ENCODE measurements around the gene YIPF7.

The YIPF7 gene

GRCh38 chr4:44623676-44624075 lies 27.7 kb downstream of the YIPF7 start:
- no peak for DNase-seq (ENCODE audit: low read depth in 4 of 4, low spot score in 1 of 4)

GRCh38 chr4:44616621-44617020 lies 34.8 kb downstream of the YIPF7 start:
- no peak for DNase-seq (ENCODE audit: low read depth in 4 of 4, low spot score in 1 of 4)

DNA sequence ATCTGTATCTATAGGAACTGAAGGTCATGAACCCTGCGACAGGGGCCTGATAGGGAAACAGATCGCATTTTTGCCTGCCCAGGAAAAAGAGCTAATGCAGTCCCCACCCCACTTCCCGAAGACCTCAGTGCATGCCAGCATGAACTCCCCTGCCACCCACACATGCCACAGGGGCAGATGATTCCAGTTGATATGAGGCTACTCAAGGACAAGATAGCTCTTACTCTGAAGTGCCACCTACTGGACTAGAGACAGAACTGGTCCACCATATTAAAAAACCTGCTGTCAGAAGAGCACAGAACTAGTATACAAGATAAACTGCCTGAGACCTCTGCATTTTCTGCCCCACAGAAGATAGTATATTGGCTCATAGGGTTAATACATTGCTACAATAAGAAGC lies 68.0 kb downstream of the YIPF7 start:
- DNase-seq (ENCODE audit: low read depth in 4 of 4, low spot score in 1 of 4): no peak

DNA sequence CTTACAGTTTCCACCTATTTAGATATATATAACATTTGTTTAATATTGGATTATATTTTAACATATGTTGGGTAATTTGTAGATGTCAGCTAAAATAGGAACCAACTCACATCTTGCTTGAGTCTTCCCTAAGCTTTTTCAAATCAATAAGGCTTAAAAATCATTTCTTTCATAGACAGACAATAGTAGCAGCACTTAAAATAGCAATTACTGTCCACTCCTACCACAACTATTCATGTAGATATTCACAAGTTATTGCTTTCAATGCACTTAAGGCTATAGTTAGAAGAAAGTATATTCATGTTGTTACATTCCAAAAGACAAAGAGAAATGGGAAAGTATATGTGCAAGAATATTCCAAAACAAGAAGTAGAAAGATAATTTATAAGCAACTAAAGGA lies 71.2 kb downstream of the YIPF7 start:
- DNase-seq (ENCODE audit: low read depth in 4 of 4, low spot score in 1 of 4): no peak

DNA sequence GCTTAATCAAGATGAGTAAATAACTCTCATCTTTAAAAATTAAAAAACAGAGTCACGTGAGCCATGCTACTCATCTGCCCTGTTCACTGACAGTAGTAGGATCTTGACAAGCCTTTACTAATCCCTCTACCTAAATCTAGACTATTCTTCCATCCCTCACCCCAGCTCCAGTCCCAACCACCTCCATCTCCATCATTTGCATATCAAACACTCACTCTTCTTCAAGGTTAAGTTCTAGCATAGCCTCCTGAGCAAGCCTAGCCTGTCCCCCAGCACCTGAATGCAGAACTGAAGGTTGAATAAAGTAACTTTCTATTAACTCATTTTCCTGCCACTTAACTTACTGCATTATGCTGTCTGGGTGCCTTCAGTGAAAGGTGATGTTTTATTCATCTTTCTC lies 72.5 kb downstream of the YIPF7 start:
- no peak for DNase-seq (ENCODE audit: low read depth in 4 of 4, low spot score in 1 of 4)

Measured in stimulated activated CD4-positive, alpha-beta T cell treated with anti-CD3 and anti-CD28 coated beads, Interleukin-1b, Interleukin-23, amount 100 ng/mL, for 24 hours (primary cell).